GM19438 (cell line): ENCODE results near the gene SCN8A.

Source experiments
- ATAC-seq: cut with Tn5 transposase; IDR thresholded peaks from one replicate; pipeline ENCODE4 v1.9.1; 2021; ENCODE audit warnings: low read depth; ENCODE audit not compliant: unreplicated experiment

Gene SCN8A

DNA sequence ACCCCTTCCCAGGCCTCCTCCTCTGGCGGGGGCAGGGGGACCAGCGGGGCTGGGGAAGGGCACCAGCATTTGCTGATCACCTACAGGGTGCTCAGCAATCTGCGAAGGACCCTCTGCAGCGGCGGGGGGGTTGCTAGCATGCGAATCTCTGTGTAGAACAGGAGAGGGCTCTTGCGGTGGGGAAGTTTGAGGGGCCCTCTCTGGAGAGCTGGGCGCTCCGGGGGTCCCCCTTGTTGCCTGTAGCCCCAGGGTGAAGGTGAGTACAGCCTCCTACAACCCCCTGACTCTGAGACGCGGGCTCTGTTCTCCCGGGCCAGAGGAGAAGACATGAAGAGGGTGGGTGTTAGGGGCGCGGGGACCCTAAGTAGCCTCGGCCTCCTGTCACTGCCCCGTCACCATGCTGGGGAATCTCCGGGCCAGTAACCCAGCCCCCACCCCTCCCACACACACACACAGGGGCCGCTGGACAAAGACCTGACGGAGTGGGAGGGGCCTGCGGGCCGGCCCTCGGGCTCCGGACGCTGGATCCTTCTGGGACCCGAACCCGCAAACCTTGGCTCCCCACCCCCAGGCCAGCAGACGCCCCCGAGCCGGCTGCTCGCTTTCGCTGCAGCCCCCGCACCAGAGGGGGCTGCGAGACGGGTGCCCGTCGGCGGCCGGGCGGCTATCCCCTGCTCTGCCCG lies 256.8 kb downstream of the SCN8A start:
- no peak for ATAC-seq

DNA sequence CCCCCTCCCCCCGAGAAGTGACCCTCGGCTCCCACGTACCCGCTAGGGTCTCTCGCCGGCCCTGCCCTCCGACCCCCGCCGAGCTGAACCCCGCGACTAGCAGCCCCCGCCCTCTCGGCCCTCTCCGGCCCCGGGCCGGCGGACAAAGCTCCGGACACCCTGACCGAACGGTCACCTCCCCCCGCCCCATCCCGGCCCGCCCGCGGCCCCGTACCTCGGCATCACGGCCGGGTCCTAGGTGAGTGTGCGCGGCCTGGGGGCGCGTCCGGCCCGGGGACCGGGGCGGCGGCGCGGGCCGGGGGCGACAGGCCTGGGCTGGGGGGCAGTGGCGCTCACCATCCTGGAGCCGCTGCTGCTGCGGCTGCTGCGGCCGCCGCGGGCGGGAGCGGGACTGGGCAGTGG lies 257.3 kb downstream of the SCN8A start, which contains the start of gene FIGNL2:
Gene FIGNL2 (minus strand): TSS at position 393 of the 402 bp plus-strand sequence. CDS start 26,305 bp downstream, outside the sequence.
- ATAC-seq = no peak

DNA sequence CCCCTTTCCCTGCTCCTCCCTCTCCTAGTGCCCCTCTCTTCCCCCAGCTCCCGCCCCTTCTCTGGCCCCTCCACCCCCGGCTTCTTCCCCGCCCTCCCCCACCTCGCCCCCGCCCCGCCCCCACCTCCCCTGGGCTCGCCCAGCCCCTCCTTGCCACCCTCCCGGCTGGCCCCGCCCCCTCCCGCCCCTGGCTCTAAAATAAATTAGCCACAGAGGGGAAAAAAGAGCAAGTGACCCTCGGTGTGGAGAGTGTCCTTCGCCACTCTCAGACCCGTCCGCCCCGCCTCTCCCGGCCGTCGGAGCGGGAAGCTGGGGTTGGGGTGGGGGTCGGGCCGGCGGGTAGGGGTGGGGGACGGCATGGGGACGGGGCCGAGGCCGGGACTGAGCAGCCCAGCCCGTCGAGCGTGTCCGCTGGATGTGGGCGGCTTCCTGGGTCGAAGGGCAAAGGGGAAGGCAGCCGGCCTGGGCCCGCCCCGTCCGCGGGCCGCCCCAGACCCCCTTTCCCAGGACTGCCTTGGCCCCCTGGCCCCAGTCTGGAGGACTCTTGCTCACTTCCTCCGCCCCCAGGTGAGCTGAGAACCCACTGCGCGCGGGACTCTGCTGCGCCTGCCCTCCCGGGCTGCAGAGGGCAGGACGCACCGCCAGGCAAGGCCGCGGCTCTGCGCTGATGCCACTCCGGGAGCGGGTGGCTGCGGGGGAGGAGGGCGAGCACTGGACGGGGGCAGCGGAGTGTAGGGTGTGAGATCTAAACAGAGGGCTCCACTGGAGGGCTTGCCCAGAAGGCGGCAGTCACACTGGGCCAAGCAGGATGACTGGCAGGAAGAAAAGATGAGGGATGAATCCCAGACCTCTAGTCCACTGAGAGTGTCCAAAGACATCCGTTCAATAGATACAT lies 258.1 kb downstream of the SCN8A start:
- ATAC-seq = no peak

DNA sequence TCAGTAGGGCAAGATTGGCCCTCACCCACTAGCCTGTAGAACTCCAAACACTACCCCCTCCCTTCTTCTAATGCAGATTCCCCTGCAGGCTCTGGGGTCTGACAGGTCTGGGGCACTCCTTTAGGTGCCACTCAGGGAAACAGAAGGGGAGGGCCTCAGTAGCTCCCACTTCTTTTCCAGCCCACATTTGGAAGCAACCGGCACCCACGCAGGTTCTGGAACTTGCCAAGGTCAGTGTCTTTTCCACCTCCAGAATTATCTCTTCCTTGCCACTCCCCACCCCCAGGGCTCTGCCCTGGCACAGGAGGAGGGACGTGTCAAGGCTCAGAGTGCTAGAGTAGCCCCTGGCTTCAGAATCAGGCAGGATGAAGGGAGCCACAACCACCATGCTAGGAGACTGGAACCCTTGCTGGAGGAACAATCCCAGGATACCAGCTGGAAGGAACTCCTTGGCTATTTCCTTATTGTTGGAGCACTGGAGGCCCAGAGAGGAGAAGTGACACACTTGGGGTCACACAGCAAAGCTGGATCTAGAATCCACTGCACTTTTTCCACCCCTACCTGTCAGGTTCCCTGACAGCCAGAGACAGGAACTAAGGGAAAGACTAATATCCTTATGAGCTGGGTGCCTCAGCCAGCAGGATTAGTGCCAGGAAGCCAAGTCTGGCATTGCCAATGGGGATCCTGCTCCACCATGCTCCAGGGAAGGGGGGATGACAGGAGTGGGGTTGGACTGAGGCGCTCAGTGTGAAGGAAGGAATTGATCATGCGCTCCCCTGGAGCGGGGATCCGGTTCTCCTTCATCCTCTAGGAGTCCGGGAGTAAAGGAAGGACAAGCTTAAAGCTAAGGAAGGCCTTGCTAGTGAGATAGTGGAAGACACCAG lies 259.3 kb downstream of the SCN8A start:
- ATAC-seq = no peak

DNA sequence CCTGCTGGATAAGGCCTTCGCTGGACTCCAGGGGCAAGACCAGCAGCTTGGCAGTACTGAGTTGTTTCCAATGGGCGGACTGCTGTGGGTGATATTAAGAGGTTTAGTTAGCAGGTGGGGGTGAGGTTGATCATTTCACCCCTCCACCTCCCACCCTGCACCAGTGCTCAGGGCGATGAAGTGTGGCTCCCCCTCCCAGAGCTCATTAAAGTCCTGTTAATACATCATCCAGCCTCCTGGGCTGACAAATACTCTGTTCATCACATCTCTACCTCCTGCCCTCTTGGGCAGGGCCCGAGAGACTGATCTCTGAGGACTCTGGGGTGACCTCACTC lies 259.9 kb downstream of the SCN8A start:
- no peak for ATAC-seq

DNA sequence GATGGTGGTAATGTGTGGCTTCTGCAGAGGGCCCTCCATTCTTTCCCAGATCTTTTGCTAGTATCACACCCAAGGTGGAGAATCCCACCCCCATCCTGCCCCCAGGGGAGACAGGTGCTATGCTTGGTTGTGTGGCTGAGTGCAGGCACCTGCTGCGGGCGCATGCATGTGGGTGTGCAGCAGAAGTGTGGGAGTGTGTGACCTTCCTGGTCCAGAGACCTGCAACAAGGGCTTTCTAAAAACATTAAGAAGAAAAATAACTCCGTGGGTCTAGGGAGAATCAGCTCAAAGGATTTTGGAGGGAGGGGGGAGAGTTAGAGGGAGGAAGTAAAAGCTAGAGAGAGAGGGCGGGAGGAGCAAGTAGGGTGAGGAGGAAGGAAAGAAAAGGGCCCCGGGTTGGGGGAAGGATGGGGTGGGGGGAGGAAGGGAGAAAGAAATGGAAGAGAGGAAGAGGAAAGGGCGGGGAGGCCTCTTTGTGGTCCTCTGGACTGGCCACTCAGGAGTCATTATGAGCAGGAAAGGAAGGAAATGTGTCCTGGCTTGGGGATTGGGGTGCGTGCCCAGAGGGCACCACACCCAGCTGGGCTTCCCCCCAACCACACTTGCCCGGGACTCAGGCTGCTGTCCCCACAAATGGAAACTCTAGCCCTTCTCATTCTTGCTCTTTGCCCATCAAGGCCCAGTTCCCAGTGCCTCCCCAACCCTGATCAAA lies 260.5 kb downstream of the SCN8A start:
- ATAC-seq = no peak

DNA sequence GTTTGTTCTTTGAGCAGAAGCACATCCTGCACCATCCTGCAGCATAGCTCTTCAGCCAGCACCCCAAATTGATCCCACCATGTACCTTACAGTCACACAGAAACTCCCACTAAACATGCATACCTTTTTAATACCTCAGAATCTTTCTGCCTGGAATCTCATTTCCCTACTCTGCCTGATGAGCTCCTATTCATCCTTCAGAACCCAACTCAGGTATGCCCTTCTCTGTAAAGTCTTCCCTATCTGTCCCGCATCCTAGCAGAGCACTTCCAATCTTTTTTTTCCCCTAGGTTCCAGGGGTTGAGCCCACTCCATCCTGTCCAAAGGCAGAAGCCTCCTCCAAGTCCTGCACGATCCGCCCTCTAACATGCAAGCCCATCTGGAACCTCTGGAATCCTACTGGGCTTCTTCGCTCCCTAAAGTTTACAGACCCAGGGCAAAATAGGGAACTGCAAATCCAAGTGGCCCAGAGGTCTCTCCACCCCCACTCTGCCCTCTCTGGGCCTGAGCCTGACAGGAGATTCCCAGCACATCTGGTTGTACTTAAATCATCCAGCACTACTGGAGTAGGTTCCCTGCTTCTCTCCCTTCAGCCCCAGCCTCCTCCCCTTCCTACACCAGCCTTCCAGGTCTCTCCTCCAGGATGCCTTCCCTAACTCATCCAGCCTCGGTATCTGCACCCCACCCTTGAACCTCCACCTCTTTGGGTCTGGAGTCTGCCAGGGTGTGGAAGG lies 261.5 kb downstream of the SCN8A start:
- no peak for ATAC-seq

DNA sequence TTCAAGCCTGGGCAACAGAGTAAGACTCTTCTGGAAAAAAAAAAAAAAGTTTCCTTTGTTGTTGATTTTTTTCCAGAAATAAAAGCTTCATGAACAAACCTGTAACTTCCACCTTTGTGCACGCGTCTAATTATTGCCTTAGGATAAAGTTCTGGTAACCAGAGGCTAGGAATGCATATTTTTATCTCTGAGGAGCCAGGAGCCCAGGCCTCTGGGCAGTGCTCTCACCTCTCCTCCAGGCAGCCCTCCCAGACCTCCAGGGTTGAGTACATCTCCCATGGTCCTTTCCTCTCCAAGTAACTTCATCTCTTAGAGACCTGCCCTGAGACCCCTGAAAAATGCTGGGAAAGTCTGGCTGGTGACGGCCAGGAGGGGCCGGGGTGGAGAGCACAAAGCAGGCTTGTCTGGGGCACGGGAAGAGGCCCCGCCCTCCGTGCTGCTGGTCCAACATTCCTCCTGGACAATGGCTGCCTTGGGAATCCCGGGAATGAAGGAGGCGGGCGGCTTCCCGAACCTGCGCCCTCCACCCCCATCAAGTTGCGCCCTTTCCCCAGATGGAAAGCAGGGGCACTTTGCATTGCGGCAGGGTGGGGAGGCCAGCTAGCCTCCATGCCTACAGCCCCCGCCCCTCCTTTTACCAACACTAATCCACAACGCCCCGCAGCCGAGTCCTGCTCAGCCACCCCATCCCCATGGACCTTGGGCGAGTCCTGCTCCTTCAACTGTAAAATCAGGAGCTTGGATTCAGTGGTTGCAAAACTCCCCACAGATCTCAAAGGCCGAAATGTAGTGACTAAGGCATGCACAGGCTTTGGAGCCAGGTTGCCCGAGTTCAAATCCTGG lies 264.8 kb downstream of the SCN8A start:
- no peak for ATAC-seq

DNA sequence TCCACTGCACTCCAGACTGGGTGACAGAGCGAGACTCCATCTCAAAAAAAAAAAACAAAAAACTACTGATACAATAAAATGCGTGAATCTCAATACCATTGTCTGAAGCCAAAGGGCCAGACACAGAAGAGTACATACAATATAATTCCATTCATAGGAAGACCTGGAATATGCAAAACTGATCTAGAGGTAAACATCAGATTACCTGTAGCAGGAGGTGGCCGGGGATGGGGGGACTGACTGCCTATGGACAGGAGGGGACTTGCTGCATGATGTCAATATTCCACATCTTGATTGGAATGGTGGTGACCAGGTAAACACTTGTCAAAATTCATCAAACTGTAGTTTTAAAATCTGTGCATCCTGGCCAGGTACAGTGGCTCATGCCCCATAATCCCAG lies 270.0 kb downstream of the SCN8A start:
- no peak for ATAC-seq
